H9 (cell line): ENCODE data around the gene SLC35G6. TPM values are rescaled to one million over a fixed set of nuclear protein-coding genes. Genes with fewer than 3 reads are reported as not detected.

Experiments used
- DNase-seq: peaks from one replicate; pipeline ENCODE4 v3.0.0-alpha.2; 2017
- H2AFZ ChIP-seq: one replicate; pipeline ENCODE4 v1.6.1; 2013; ENCODE audit warnings: mild to moderate bottlenecking, low read length, control low read depth, moderate library complexity
- H2AK5ac ChIP-seq: 2 replicates; pipeline ENCODE4 v1.6.1; 2013; ENCODE audit warnings: low read length, control low read depth, mixed read lengths; ENCODE audit not compliant: insufficient read length
- H2BK120ac ChIP-seq: one replicate; pipeline ENCODE4 v1.6.1; 2013; ENCODE audit warnings: low read depth, mild to moderate bottlenecking, low read length, control low read depth, inconsistent platforms; ENCODE audit not compliant: poor library complexity, severe bottlenecking
- H2BK12ac ChIP-seq: 2 replicates; pipeline ENCODE4 v1.6.1; 2013; ENCODE audit warnings: low read length, control low read depth, mixed read lengths, low read depth; ENCODE audit not compliant: insufficient read length
- H2BK15ac ChIP-seq: 2 replicates; pipeline ENCODE4 v1.6.1; 2013; ENCODE audit warnings: low read depth, low read length, control low read depth
- H2BK20ac ChIP-seq: one replicate; pipeline ENCODE4 v1.6.1; 2013; ENCODE audit warnings: low read depth, mild to moderate bottlenecking, low read length, control low read depth, inconsistent platforms; ENCODE audit not compliant: poor library complexity, severe bottlenecking
- H2BK5ac ChIP-seq: 2 replicates; pipeline ENCODE4 v1.6.1; 2013; ENCODE audit warnings: low read length, control low read depth, mixed read lengths; ENCODE audit not compliant: insufficient read length
- H3K14ac ChIP-seq: 2 replicates; pipeline ENCODE4 v1.6.1; 2013; ENCODE audit warnings: low read length, control low read depth; ENCODE audit not compliant: insufficient read depth
- H3K18ac ChIP-seq: 2 replicates; pipeline ENCODE4 v1.6.1; 2013; ENCODE audit warnings: low read depth, mild to moderate bottlenecking, mixed read lengths, low read length, control low read depth; ENCODE audit not compliant: insufficient read length
- H3K23ac ChIP-seq: 2 replicates; pipeline ENCODE4 v1.6.1; 2013; ENCODE audit warnings: low read length, control low read depth, mixed read lengths, low read depth; ENCODE audit not compliant: insufficient read length
- H3K23me2 ChIP-seq: 2 replicates; pipeline ENCODE4 v1.6.1; 2013; ENCODE audit warnings: low read depth, mild to moderate bottlenecking, mixed read lengths, low read length, control low read depth; ENCODE audit not compliant: insufficient read length, poor library complexity, severe bottlenecking
- H3K27ac ChIP-seq: 2 replicates; pipeline ENCODE4 v1.5.1; 2013; ENCODE audit warnings: low read length, control low read depth, mixed read lengths, low read depth; ENCODE audit not compliant: insufficient read length
- H3K27me3 ChIP-seq: 2 replicates; pipeline ENCODE4 v1.6.1; 2013; ENCODE audit warnings: low read length, control low read depth, inconsistent platforms; ENCODE audit not compliant: insufficient read depth
- H3K4ac ChIP-seq: 2 replicates; pipeline ENCODE4 v1.6.1; 2013; ENCODE audit warnings: low read depth, mild to moderate bottlenecking, control low read depth, inconsistent platforms, low read length, moderate library complexity
- H3K4me1 ChIP-seq: 2 replicates; pipeline ENCODE4 v1.6.1; 2013; ENCODE audit warnings: low read length, control low read depth, inconsistent platforms; ENCODE audit not compliant: insufficient read depth
- H3K4me2 ChIP-seq: 2 replicates; pipeline ENCODE4 v1.6.1; 2013; ENCODE audit warnings: low read length, control low read depth, mixed read lengths; ENCODE audit not compliant: insufficient read length, insufficient read depth
- H3K56ac ChIP-seq: 2 replicates; pipeline ENCODE4 v1.6.1; 2013; ENCODE audit warnings: low read depth, mild to moderate bottlenecking, mixed read lengths, low read length, control low read depth; ENCODE audit not compliant: insufficient read length
- H3K79me1 ChIP-seq: 2 replicates; pipeline ENCODE4 v1.6.1; 2013; ENCODE audit warnings: low read depth, mild to moderate bottlenecking, moderate library complexity, low read length, control low read depth, inconsistent platforms; ENCODE audit not compliant: insufficient read depth, poor library complexity, severe bottlenecking
- H3K79me2 ChIP-seq: 2 replicates; pipeline ENCODE4 v1.6.1; 2013; ENCODE audit warnings: low read length, control low read depth, inconsistent platforms; ENCODE audit not compliant: insufficient read depth
- H3K9ac ChIP-seq: 2 replicates; pipeline ENCODE4 v1.6.1; 2013; ENCODE audit warnings: low read length, control low read depth, mixed read lengths; ENCODE audit not compliant: insufficient read length; ENCODE audit errors: extremely low read depth
- H3K9me3 ChIP-seq: one replicate; pipeline ENCODE4 v1.6.1; 2013; ENCODE audit warnings: low read depth, low read length, inconsistent platforms; ENCODE audit not compliant: control insufficient read depth
- H3T11ph ChIP-seq: one replicate; pipeline ENCODE4 v1.6.1; 2013; ENCODE audit warnings: mild to moderate bottlenecking, low read length, control low read depth, inconsistent platforms
- H4K20me1 ChIP-seq: one replicate; pipeline ENCODE4 v1.6.1; 2013; ENCODE audit not compliant: control insufficient read depth, insufficient read length, insufficient read depth
- H4K5ac ChIP-seq: 2 replicates; pipeline ENCODE4 v1.6.1; 2013; ENCODE audit warnings: low read depth, mild to moderate bottlenecking, mixed read lengths, low read length, control low read depth; ENCODE audit not compliant: insufficient read length
- H4K8ac ChIP-seq: replicated peaks from 2 replicates; pipeline ENCODE4 v1.6.1; 2013; ENCODE audit warnings: low read length, control low read depth, mixed read lengths, low read depth; ENCODE audit not compliant: insufficient read length
- H4K91ac ChIP-seq: 2 replicates; pipeline ENCODE4 v1.6.1; 2013; ENCODE audit warnings: low read depth, mild to moderate bottlenecking, moderate library complexity, mixed read lengths, low read length, control low read depth; ENCODE audit not compliant: insufficient read length
- H3K27ac Mint-ChIP-seq, 3 experiments: 2 replicates in 2 of 3; 3 replicates in 1 of 3; pipeline ENCODE4 v1.8.0; 2020 to 2021; ENCODE audit warnings: mixed read lengths in 3 of 3, mild to moderate bottlenecking in 1 of 3, moderate library complexity in 1 of 3
- H3K27me3 Mint-ChIP-seq: 2 replicates; pipeline ENCODE4 v1.8.0; 2021; ENCODE audit warnings: low read depth, mild to moderate bottlenecking, moderate library complexity, mixed read lengths
- H3K36me3 Mint-ChIP-seq, 3 experiments: 2 replicates in 2 of 3; 3 replicates in 1 of 3; pipeline ENCODE4 v1.8.0; 2020 to 2021; ENCODE audit warnings: low read depth in 3 of 3, mixed read lengths in 3 of 3; ENCODE audit not compliant: insufficient read depth in 1 of 3
- H3K4me1 Mint-ChIP-seq, 2 experiments: 2 replicates each; pipeline ENCODE4 v1.8.0; 2020; ENCODE audit warnings: mixed read lengths in 2 of 2
- H3K4me3 Mint-ChIP-seq, 2 experiments: 2 replicates in 1 of 2; 3 replicates in 1 of 2; pipeline ENCODE4 v1.8.0; 2020 to 2021; ENCODE audit warnings: mild to moderate bottlenecking in 2 of 2, mixed read lengths in 2 of 2, moderate library complexity in 1 of 2
- H3K9me3 Mint-ChIP-seq, 2 experiments: 2 replicates in 1 of 2; 3 replicates in 1 of 2; pipeline ENCODE4 v1.8.0; 2020; ENCODE audit warnings: mild to moderate bottlenecking in 2 of 2, mixed read lengths in 2 of 2, moderate library complexity in 1 of 2
- CTCF ChIP-seq: fragments of 200-600 bp; sonication (generic); conservative IDR thresholded peaks from 3 replicates; pipeline ENCODE4 v1.8.0; 2021; ENCODE audit warnings: antibody characterized with exemption, mild to moderate bottlenecking
- WGBS: extraction: QIAGEN DNeasy Blood & Tissue Kit; methylation state at CpG from one replicate; pipeline ENCODE4 v1.1.7; 2013; ENCODE audit warnings: missing lambda C conversion rate, low lambda C conversion rate, mixed read lengths; ENCODE audit not compliant: insufficient read length; ENCODE audit errors: extremely low coverage; 5-methylcytosine and 5-hydroxymethylcytosine counted together
- total RNA-seq: library from RNA; stranded (reverse); gene quantifications from 2 replicates; pipeline ENCODE4 v1.2.1, GENCODE V29; 2021

Gene SLC35G6
- total RNA-seq, 1 experiment from 2014 or later, result not detected

- H4K5ac ChIP-seq, result no peak overlapping the region
- no peak for TF ChIP-seq CTCF
- no CpG with 5 or more reads among the region's 11 CpGs for WGBS
These were observed 49.0 kb upstream of the SLC35G6 start for GRCh38 chr17:7432296-7432695.

More at GRCh38 chr17:7432296-7432695, 49.0 kb upstream of the SLC35G6 start:
- Histone ChIP-seq H3T11ph (no peak overlapping the region), H2BK20ac (no peak overlapping the region), H3K9me3 (no peaks in the 10 kb centered on the region), H3K79me2 (no peaks in the 10 kb centered on the region), H3K4me2 (no peak overlapping the region), H2AK5ac (no peak overlapping the region), H3K14ac (no peak overlapping the region), H3K18ac (no peak overlapping the region), H3K79me1 (no peaks in the 10 kb centered on the region), H2BK12ac (no peak overlapping the region), H2BK15ac (no peak overlapping the region), H3K4me1 (no peaks in the 10 kb centered on the region), H2AFZ (no peak overlapping the region), H3K23me2 (peaks cover 9% of the 10 kb centered on the region), H4K20me1 (no peaks in the 10 kb centered on the region), H2BK5ac (no peak overlapping the region), H3K23ac (no peak overlapping the region), H3K9ac (no peak overlapping the region), H3K4ac (no peak overlapping the region), H3K27me3 (no peaks in the 10 kb centered on the region; the same call in 1 of the 2 replicates), H3K56ac (no peak overlapping the region), H4K8ac (no peak overlapping the region), H2BK120ac (no peak overlapping the region), H4K91ac (no peak overlapping the region), H3K27ac (no peak overlapping the region)
- H3K27ac Mint-ChIP-seq, result no peak overlapping the region
- peaks cover 15% of the 10 kb centered on the region for H3K27me3 Mint-ChIP-seq
- H3K4me1 Mint-ChIP-seq, result peaks cover 5% of the 10 kb centered on the region in 2 experiments; a peak in 3 of 4 replicates
- H3K4me3 Mint-ChIP-seq, result no peak overlapping the region
- no peaks in the 10 kb centered on the region; a peak in 1 of 5 replicates for H3K9me3 Mint-ChIP-seq
- no peaks in the 10 kb centered on the region for H3K36me3 Mint-ChIP-seq
- no peak for DNase-seq
